Prostate gland (tissue), 2 donors: Measurements from ENCODE around the gene NMUR1. TPM values are rescaled to one million over a fixed set of nuclear protein-coding genes. Genes with fewer than 3 reads are reported as not detected.
"Not testable (repeated sequence)": the region's sequence is repeated elsewhere in the genome, so short reads cannot be mapped to it uniquely, and the experiment has no call there.

Source experiments
- DNase-seq: peaks from one replicate; pipeline ENCODE4 v3.0.0-alpha.2; 2019; ENCODE audit warnings: low spot score
- H3K27ac ChIP-seq, 2 donors: fragments of 200-600 bp; sonication (generic); 2 replicates each; pipeline ENCODE4 v1.5.1; 2017 to 2019
- H3K27me3 ChIP-seq: fragments of 200-600 bp; sonication (generic); replicated peaks from 2 replicates; pipeline ENCODE4 v1.5.1; 2019; ENCODE audit not compliant: insufficient read depth
- H3K36me3 ChIP-seq, 2 donors: fragments of 200-600 bp; sonication (generic); 1 replicate in 1 of 2; 2 replicates in 1 of 2; pipeline versions ENCODE4 v1.5.1 to v1.8.1; 2017 to 2019
- H3K4me1 ChIP-seq: fragments of 200-600 bp; sonication (generic); replicated peaks from 2 replicates; pipeline ENCODE4 v1.5.1; 2019
- H3K4me3 ChIP-seq, 2 donors: fragments of 200-600 bp; sonication (generic); 2 replicates each; pipeline ENCODE4 v1.5.1; 2017 to 2019
- H3K9me3 ChIP-seq: fragments of 200-600 bp; sonication (generic); 2 replicates; pipeline ENCODE4 v1.5.1; 2017
- POLR2A ChIP-seq: fragments of 450-650 bp; IDR thresholded peaks from one replicate; pipeline ENCODE4 v1.6.1; 2016; ENCODE audit warnings: antibody characterized with exemption, mild to moderate bottlenecking
- POLR2AphosphoS5 ChIP-seq: sonication (generic); formaldehyde crosslinking; IDR thresholded peaks from one replicate; pipeline ENCODE4 v1.6.1; 2017; ENCODE audit warnings: antibody characterized with exemption
- WGBS: methylation state at CpG from one replicate; pipeline ENCODE4 v1.1.5; 2018; 5-methylcytosine and 5-hydroxymethylcytosine counted together
- intact Hi-C: fragments of 100-400 bp; cut with DNase I; formaldehyde crosslinking; loops from one replicate; pipeline ENCODE4 v1.14.2; 2022
- total RNA-seq, 2 donors: library from RNA; depleted of rRNA; stranded (reverse); fragments of >200 nt; gene quantifications; one replicate each; pipeline ENCODE4 v1.1.0, GENCODE V29; 2016
- TF ChIP-seq, protein P1 (sequence below), 4 experiments: fragments of 200-600 bp in 2 of 4; fragments of 450-650 bp in 2 of 4; sonication (generic) in 2 of 4; IDR thresholded peaks; 1 replicate in 3 of 4; 2 replicates in 1 of 4; pipeline ENCODE4 v1.5.1; 2016 to 2019; ENCODE audit warnings: antibody characterized with exemption in 4 of 4, mild to moderate bottlenecking in 2 of 4, moderate library complexity in 2 of 4

Gene NMUR1
- total RNA-seq, 2 donors from 2014 or later: 1.1 to 4.3 TPM

DNA sequence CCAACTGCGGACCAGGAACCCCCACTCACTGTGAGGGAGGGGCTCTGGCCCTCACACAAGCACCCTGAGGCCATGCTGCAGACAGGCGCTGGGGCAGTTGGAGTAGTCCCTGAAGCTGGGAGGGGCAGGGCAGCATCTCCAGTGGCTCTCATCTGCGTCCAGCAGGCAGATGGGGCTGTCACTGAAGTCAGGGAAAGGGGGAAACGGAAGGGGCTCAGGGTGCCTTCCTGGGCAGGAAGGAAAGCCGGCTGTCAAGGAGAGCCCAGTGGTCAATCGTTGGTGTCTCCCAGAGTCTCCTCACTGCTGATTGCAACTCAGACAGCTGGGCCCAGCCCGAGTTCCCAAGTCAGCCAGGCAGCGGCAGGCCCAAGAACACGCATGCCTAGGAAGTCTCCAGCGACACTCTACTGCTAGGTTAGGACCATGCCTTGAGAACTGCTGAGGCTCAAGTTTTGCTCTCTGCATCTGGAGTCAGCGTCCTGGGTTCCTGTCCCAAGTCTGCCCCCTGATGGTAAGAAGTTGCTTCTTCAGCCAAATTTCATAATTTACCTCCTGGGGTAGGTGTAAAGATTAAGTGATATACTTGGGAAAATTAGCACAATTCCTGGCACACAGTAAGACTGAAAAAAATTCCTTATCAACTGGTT lies 27.4 kb upstream of the NMUR1 start:
- TF ChIP-seq, protein P1, sequence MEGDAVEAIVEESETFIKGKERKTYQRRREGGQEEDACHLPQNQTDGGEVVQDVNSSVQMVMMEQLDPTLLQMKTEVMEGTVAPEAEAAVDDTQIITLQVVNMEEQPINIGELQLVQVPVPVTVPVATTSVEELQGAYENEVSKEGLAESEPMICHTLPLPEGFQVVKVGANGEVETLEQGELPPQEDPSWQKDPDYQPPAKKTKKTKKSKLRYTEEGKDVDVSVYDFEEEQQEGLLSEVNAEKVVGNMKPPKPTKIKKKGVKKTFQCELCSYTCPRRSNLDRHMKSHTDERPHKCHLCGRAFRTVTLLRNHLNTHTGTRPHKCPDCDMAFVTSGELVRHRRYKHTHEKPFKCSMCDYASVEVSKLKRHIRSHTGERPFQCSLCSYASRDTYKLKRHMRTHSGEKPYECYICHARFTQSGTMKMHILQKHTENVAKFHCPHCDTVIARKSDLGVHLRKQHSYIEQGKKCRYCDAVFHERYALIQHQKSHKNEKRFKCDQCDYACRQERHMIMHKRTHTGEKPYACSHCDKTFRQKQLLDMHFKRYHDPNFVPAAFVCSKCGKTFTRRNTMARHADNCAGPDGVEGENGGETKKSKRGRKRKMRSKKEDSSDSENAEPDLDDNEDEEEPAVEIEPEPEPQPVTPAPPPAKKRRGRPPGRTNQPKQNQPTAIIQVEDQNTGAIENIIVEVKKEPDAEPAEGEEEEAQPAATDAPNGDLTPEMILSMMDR (IDR thresholded peaks at IDR 0.05): peak; percentile 53 to 80 (median 70)
- TF ChIP-seq POLR2AphosphoS5 (peak; percentile 45), POLR2A (no peak)
- H3K27ac ChIP-seq: peak overlapping the region; percentile 2 to 25
- no peaks in the 10 kb centered on the region for H3K4me1 ChIP-seq
- H3K9me3 ChIP-seq: no peaks in the 10 kb centered on the region
- peak; percentile 49 for DNase-seq
- H3K27me3 ChIP-seq: no peaks in the 10 kb centered on the region
- intact Hi-C loops: loop anchor here (5.0 kb wide), 2 partner anchors 40 to 75 kb away; no protein-coding TSS in a partner anchor
- no peaks in the 10 kb centered on the region for H3K36me3 ChIP-seq
- WGBS: 33% methylated on average over 11 of the region's 11 CpGs
- no peak overlapping the region for H3K4me3 ChIP-seq

DNA sequence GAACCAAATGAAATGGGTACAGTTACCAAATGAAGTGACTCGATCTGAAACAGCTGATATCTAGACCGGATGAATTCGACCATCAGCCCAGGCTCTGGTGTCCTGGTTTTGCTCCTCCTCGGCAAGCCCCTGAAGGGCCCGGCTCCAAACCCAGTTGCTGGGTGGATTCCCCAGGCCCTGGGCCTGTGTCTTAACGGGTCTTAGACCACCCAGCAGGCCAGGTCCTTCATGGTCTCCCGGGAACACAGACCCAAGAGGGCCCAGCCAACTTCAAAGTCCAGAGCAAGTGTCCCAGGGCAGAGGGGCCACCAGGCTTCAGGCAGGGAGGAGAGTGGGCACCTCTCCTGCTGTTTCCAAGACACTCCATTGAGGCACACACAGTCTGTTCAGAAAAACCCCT lies 26.7 kb upstream of the NMUR1 start:
- Histone ChIP-seq H3K9me3 (no peaks in the 10 kb centered on the region), H3K36me3 (no peaks in the 10 kb centered on the region), H3K4me1 (no peaks in the 10 kb centered on the region), H3K4me3 (no peak overlapping the region), H3K27me3 (no peaks in the 10 kb centered on the region), H3K27ac (no peak overlapping the region)
- no peak for DNase-seq
- WGBS: 89% methylated on average over 7 of the region's 7 CpGs
- no peak for TF ChIP-seq POLR2A
- TF ChIP-seq, protein P1 (IDR thresholded peaks at IDR 0.05): no peak
- no peak for TF ChIP-seq POLR2AphosphoS5
- intact Hi-C loops: loop anchor here (5.0 kb wide), 2 partner anchors 40 to 75 kb away; no protein-coding TSS in a partner anchor

DNA sequence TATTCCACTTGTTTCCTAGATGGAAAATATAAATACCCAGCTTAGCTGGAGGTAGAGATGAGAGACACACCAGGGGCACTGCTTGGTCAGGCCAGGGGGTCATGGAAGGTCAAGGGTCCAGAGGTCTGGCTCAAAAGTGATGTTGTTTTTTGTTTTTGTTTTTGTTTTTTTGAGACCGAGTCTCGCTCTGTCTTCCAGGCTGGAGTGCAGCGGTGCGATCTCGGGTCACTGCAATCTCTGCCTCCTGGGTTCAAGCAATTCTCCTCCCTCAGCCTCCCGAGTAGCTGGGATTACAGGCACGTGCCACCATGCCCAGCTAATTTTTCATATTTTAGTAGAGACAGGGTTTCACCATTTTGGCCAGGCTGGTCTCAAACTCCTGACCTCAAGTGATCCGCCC lies 26.3 kb upstream of the NMUR1 start:
- not testable (repeated sequence) for H3K36me3 ChIP-seq, H3K27ac ChIP-seq, H3K27me3 ChIP-seq, DNase-seq, H3K4me3 ChIP-seq, H3K9me3 ChIP-seq, H3K4me1 ChIP-seq
- WGBS: 96% methylated on average over 8 of the region's 8 CpGs
- intact Hi-C loops: loop anchor here (5.0 kb wide), 2 partner anchors 39 to 74 kb away; no protein-coding TSS in a partner anchor

DNA sequence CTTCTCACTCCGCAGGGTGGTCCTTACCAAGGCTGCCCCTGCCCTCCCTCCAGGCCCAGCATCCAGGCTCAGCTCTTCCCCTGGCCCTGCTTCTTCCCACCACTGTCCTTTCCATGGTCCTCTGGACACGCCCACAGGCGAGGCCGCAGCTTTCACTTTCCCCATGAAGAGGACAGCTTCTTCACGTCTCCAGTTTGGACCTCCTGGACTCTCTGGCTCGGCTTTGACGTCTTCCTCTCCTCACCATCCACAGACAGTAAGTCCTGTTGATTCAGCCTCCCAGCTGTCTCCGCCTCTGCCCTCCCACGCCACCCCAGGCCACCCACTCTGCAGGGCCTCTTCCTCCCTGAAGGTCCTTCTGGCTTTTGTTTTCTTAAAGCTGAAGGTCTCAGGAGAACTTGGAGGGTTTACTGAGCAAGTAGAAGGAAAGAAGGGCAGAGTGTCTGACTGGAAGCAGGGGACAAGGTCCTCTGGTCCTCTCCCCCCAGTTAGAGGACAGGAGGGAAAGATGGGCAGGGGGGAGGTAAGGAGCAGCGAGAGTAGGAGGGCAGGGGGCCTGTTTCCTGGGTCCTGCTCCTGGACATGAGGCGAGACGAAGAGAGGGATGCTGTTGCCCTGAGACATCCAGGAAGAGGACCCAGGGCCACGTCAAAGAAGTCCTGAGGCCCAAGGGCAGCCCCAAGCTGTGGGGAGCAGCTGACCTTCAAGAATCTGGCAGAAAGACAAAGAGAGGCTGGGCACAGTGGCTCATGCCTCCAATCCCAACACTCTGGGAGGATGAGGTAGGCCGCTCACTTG lies 24.7 kb upstream of the NMUR1 start:
- WGBS: 56% methylated on average over 14 of the region's 14 CpGs
- TF ChIP-seq, protein P1 (IDR thresholded peaks at IDR 0.05): no peak
- no peak for TF ChIP-seq POLR2A
- no peak for TF ChIP-seq POLR2AphosphoS5
- Histone ChIP-seq H3K27me3 (no peaks in the 10 kb centered on the region), H3K36me3 (no peaks in the 10 kb centered on the region), H3K4me3 (no peak overlapping the region), H3K9me3 (no peaks in the 10 kb centered on the region), H3K27ac (peak overlapping the region; percentile 7 to 66), H3K4me1 (no peaks in the 10 kb centered on the region)
- DNase-seq: no peak
- intact Hi-C loops: loop anchor here (5.0 kb wide), 2 partner anchors 38 to 73 kb away; no protein-coding TSS in a partner anchor

DNA sequence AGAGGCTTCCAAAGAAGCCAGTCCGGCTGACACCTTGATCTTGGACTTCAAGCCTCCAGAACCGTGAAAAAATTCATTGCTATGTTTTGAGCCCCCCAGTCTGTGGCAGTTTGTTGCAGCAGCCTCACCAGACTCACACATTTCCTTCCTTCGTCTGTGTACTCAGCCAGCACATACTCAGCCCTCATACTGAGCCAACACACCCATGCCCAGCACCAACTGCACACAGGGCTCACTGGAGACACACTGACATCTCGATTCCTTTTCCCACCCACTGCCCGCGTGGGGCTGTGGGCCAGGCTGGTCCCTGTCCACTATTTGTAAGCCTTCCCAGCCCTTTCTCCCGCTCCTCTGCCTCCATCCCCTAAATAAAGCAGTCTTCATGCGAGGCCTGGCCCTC lies 24.1 kb upstream of the NMUR1 start:
- Histone ChIP-seq H3K9me3 (no peaks in the 10 kb centered on the region), H3K4me3 (no peak overlapping the region), H3K27ac (peak overlapping the region in 1 of 2 donors; percentile 66), H3K36me3 (no peaks in the 10 kb centered on the region), H3K4me1 (no peaks in the 10 kb centered on the region), H3K27me3 (no peaks in the 10 kb centered on the region)
- intact Hi-C loops: no loop called here
- 67% methylated on average over 8 of the region's 8 CpGs for WGBS
- no peak for TF ChIP-seq POLR2A
- TF ChIP-seq, protein P1 (IDR thresholded peaks at IDR 0.05): no peak
- TF ChIP-seq POLR2AphosphoS5: no peak
- DNase-seq: no peak
